H1 (cell line): ENCODE data around the gene ELMO3. TPM values are rescaled to one million over a fixed set of nuclear protein-coding genes. Genes with fewer than 3 reads are reported as not detected.

Experiments
- CTCF ChIA-PET: fragments of 300-600 bp; sonication (Branson Sonifier 250); formaldehyde crosslinking; loops from one replicate; lab custom pipeline; 2021; ENCODE audit not compliant: partially characterized antibody; lab: Charles Lee
- POLR2A ChIA-PET: fragments of 300-600 bp; sonication (Branson Sonifier 250); formaldehyde crosslinking; loops from one replicate; lab custom pipeline; 2021; ENCODE audit warnings: inconsistent platforms; ENCODE audit not compliant: partially characterized antibody; lab: Charles Lee
- DNase-seq, 2 experiments: peaks; one replicate each; pipeline versions ENCODE4 v3.0.0 to v3.0.0-alpha.2; 2010 to 2022; ENCODE audit warnings: low spot score in 2 of 2, low read depth in 1 of 2, mixed read lengths in 1 of 2
- FAIRE-seq: peaks from 2 replicates; lab custom pipeline; 2011; peaks lifted over from hg19 to GRCh38; lab: Jason Lieb, UNC
- H2AFZ ChIP-seq: 2 replicates; pipeline ENCODE4 v1.8.1; 2012; ENCODE audit warnings: low read length, inconsistent platforms
- H2AK5ac ChIP-seq: 2 replicates; pipeline ENCODE4 v1.6.1; 2013; ENCODE audit warnings: low read depth, low read length
- H2BK120ac ChIP-seq: replicated peaks from 2 replicates; pipeline ENCODE3; 2013; ENCODE audit warnings: low read depth, low read length, inconsistent platforms
- H2BK12ac ChIP-seq: 2 replicates; pipeline ENCODE4 v1.6.1; 2013; ENCODE audit warnings: low read depth, low read length
- H2BK15ac ChIP-seq: 2 replicates; pipeline ENCODE4 v1.6.1; 2013; ENCODE audit warnings: low read length
- H2BK20ac ChIP-seq: 2 replicates; pipeline ENCODE4 v1.6.1; 2013; ENCODE audit warnings: low read length
- H2BK5ac ChIP-seq: 2 replicates; pipeline ENCODE4 v1.6.1; 2013; ENCODE audit warnings: low read depth, low read length
- H3K14ac ChIP-seq: 2 replicates; pipeline ENCODE4 v1.6.1; 2013; ENCODE audit warnings: inconsistent platforms; ENCODE audit not compliant: insufficient read length
- H3K18ac ChIP-seq: 2 replicates; pipeline ENCODE4 v1.6.1; 2013; ENCODE audit warnings: low read length; ENCODE audit errors: extremely low read depth
- H3K23ac ChIP-seq: 2 replicates; pipeline ENCODE4 v1.6.1; 2013; ENCODE audit warnings: inconsistent platforms; ENCODE audit not compliant: insufficient read length
- H3K23me2 ChIP-seq: 2 replicates; pipeline ENCODE4 v1.6.1; 2013; ENCODE audit warnings: low read depth, low read length
- H3K27ac ChIP-seq: 2 replicates; pipeline ENCODE4 v1.6.1; 2011; ENCODE audit warnings: low read depth, low read length, inconsistent platforms
- H3K27me3 ChIP-seq, 4 experiments: replicated peaks in 1 of 4; 1 replicate in 1 of 4; 2 replicates in 3 of 4; pipeline versions ENCODE4 v1.6.1 to v1.8.1; 2011 to 2013; ENCODE audit warnings: low read length in 3 of 4, mild to moderate bottlenecking in 3 of 4, inconsistent platforms in 2 of 4, mixed read lengths in 2 of 4, moderate library complexity in 1 of 4; ENCODE audit not compliant: control insufficient read depth in 3 of 4, insufficient read depth in 3 of 4; ENCODE audit errors: extremely low read depth in 1 of 4
- H3K36me3 ChIP-seq, 4 experiments: 2 replicates each; pipeline versions ENCODE4 v1.6.1 to v1.8.1; 2011 to 2013; ENCODE audit warnings: mild to moderate bottlenecking in 4 of 4, low read length in 3 of 4, moderate library complexity in 2 of 4, control low read depth in 1 of 4, inconsistent platforms in 1 of 4; ENCODE audit not compliant: insufficient read depth in 4 of 4, control insufficient read depth in 2 of 4
- H3K4ac ChIP-seq: replicated peaks from 2 replicates; pipeline ENCODE3; 2013; ENCODE audit warnings: low read length, low read depth, mixed read lengths, inconsistent platforms; ENCODE audit not compliant: insufficient read length
- H3K4me1 ChIP-seq, 4 experiments: replicated peaks in 1 of 4; 1 replicate in 1 of 4; 2 replicates in 3 of 4; pipeline versions ENCODE4 v1.6.1 to v1.8.1; 2011 to 2013; ENCODE audit warnings: low read length in 3 of 4, inconsistent platforms in 2 of 4, mixed read lengths in 1 of 4; ENCODE audit not compliant: insufficient read depth in 4 of 4, control insufficient read depth in 3 of 4
- H3K4me2 ChIP-seq, 2 experiments: 2 replicates each; pipeline versions ENCODE4 v1.6.1 to v1.8.1; 2011 to 2013; ENCODE audit warnings: low read depth in 2 of 2, low read length in 2 of 2, control low read depth in 1 of 2, inconsistent platforms in 1 of 2, mild to moderate bottlenecking in 1 of 2; ENCODE audit not compliant: insufficient read depth in 1 of 2
- H3K4me3 ChIP-seq, 4 experiments: fragments of 200-600, 300-600 bp in 1 of 4; sonication (generic), shearing (Covaris generic), sonication (Bioruptor Twin) in 1 of 4; 2 replicates each; pipeline versions ENCODE4 v1.5.1 to v1.8.1; 2011 to 2016; ENCODE audit warnings: low read length in 4 of 4, low read depth in 3 of 4, control low read depth in 2 of 4, inconsistent platforms in 2 of 4, mild to moderate bottlenecking in 2 of 4, mixed read lengths in 1 of 4, moderate library complexity in 1 of 4; ENCODE audit not compliant: insufficient read depth in 2 of 4; ENCODE audit errors: extremely low read depth in 1 of 4
- H3K56ac ChIP-seq: replicated peaks from 2 replicates; pipeline ENCODE3; 2013; ENCODE audit warnings: low read depth, mild to moderate bottlenecking, mixed read lengths, low read length, inconsistent platforms; ENCODE audit not compliant: insufficient read length
- H3K79me1 ChIP-seq: 2 replicates; pipeline ENCODE4 v1.6.1; 2013; ENCODE audit warnings: low read depth, low read length, control low read depth
- H3K79me2 ChIP-seq, 2 experiments: 2 replicates each; pipeline versions ENCODE4 v1.6.1 to v1.8.1; 2012 to 2013; ENCODE audit warnings: low read length in 2 of 2, mild to moderate bottlenecking in 2 of 2, inconsistent platforms in 1 of 2; ENCODE audit not compliant: insufficient read depth in 2 of 2, control insufficient read depth in 1 of 2
- H3K9ac ChIP-seq, 4 experiments: replicated peaks in 1 of 4; 1 replicate in 1 of 4; 2 replicates in 3 of 4; pipeline versions ENCODE4 v1.6.1 to v1.8.1; 2011 to 2013; ENCODE audit warnings: low read depth in 3 of 4, low read length in 3 of 4, control low read depth in 2 of 4, mild to moderate bottlenecking in 2 of 4, moderate library complexity in 2 of 4, inconsistent platforms in 1 of 4; ENCODE audit errors: extremely low read depth in 1 of 4
- H3K9me3 ChIP-seq, 2 experiments: 2 replicates each; pipeline versions ENCODE4 v1.6.1 to v1.8.1; 2012 to 2013; ENCODE audit warnings: mild to moderate bottlenecking in 2 of 2, moderate library complexity in 2 of 2, control low read depth in 1 of 2, inconsistent platforms in 1 of 2, low read depth in 1 of 2, low read length in 1 of 2, mixed read lengths in 1 of 2; ENCODE audit not compliant: insufficient read depth in 2 of 2
- H4K20me1 ChIP-seq, 2 experiments: replicated peaks in 1 of 2; 2 replicates each; pipeline versions ENCODE3 to v1.8.1; 2011 to 2013; ENCODE audit warnings: inconsistent platforms in 2 of 2, low read length in 2 of 2, mild to moderate bottlenecking in 1 of 2; ENCODE audit not compliant: insufficient read depth in 2 of 2, control insufficient read depth in 1 of 2
- H4K5ac ChIP-seq: 2 replicates; pipeline ENCODE4 v1.6.1; 2013; ENCODE audit warnings: low read length, low read depth, mixed read lengths, inconsistent platforms; ENCODE audit not compliant: insufficient read length
- H4K8ac ChIP-seq: 2 replicates; pipeline ENCODE4 v1.8.0; 2013; ENCODE audit warnings: mild to moderate bottlenecking, moderate library complexity, low read length, inconsistent platforms; ENCODE audit not compliant: insufficient read depth; ENCODE audit errors: extremely low read depth
- H4K91ac ChIP-seq: replicated peaks from 2 replicates; pipeline ENCODE3; 2013; ENCODE audit warnings: low read length, mixed read lengths, inconsistent platforms; ENCODE audit not compliant: insufficient read length
- CBX5 ChIP-seq: fragments of 300-800, 300-1000 bp; sonication (generic); IDR thresholded peaks from 2 replicates; pipeline ENCODE4 v1.7.1; 2016; ENCODE audit warnings: antibody characterized with exemption, low read length, low read depth
- CTCF ChIP-seq, 3 experiments: IDR thresholded peaks; 1 replicate in 2 of 3; 2 replicates in 1 of 3; pipeline versions ENCODE4 v1.5.1 to v1.6.1; 2011; ENCODE audit warnings: low read length in 3 of 3, mild to moderate bottlenecking in 3 of 3, inconsistent platforms in 2 of 3, low read depth in 1 of 3, moderate library complexity in 1 of 3; ENCODE audit not compliant: insufficient read depth in 1 of 3; ENCODE audit errors: control extremely low read depth in 1 of 3
- MAFK ChIP-seq: IDR thresholded peaks from 2 replicates; pipeline ENCODE4 v1.6.1; 2012; ENCODE audit warnings: low read depth, mild to moderate bottlenecking, improper control_type of control experiment, low read length
- RFX5 ChIP-seq: IDR thresholded peaks from 2 replicates; pipeline ENCODE4 v1.6.1; 2011; ENCODE audit warnings: low read depth, low read length, improper control_type of control experiment, borderline replicate concordance
- SUZ12 ChIP-seq: fragments of 200-600 bp; sonication (generic); IDR thresholded peaks from 2 replicates; pipeline ENCODE4 v1.6.1; 2012; ENCODE audit warnings: mild to moderate bottlenecking, inconsistent platforms, low read length, moderate library complexity, mixed read lengths
- TAF7 ChIP-seq: optimal IDR thresholded peaks from 2 replicates; pipeline ENCODE3; 2011; ENCODE audit warnings: low read depth, mild to moderate bottlenecking, inconsistent platforms, low read length, moderate library complexity, borderline replicate concordance
- WGBS, 2 experiments: shearing (Covaris generic) in 1 of 2; methylation state at CpG; one replicate each; pipeline versions ENCODE4 v1.1.6 to v1.1.7; 2013 to 2015; ENCODE audit warnings: low lambda C conversion rate in 2 of 2, mixed read lengths in 2 of 2, inconsistent platforms in 1 of 2, low coverage in 1 of 2, missing lambda C conversion rate in 1 of 2; ENCODE audit not compliant: insufficient replicate concordance in 2 of 2, insufficient coverage in 1 of 2, insufficient read length in 1 of 2; ENCODE audit errors: extremely low coverage in 1 of 2, missing lambda C conversion rate in 1 of 2; 5-methylcytosine and 5-hydroxymethylcytosine counted together
- polyA plus RNA-seq, 7 experiments: library from polyadenylated mRNA; depleted of rRNA in 3 of 7; stranded (reverse) in 5 of 7; unstranded in 2 of 7; fragments of >200 nt in 5 of 7; fragments of 200-250 nt in 2 of 7; gene quantifications; 1 replicate in 5 of 7; 2 replicates in 1 of 7; 4 replicates in 1 of 7; pipeline versions ENCODE4 v1.2.1 to v1.2.3, GENCODE V29; 2011 to 2013; ENCODE audit warnings: missing spikeins in 2 of 7, mixed read lengths in 2 of 7
- total RNA-seq: library from RNA; stranded (reverse); fragmentation: NEBNext Ultra II Directional; extraction: Animal tissue kit (Norgen Biotek cat#: 25700); gene quantifications from 2 replicates; pipeline ENCODE4 v1.2.1, GENCODE V29; 2021

Gene ELMO3
- total and polyA plus RNA-seq, 2 of the 8 experiments (the other 6 are each of a cell fraction or from before 2014, with no cell fraction given) = 9.6 to 10.9 TPM

GRCh38 chr16:67156143-67156844 lies 42.6 kb upstream of the ELMO3 start:
- Histone ChIP-seq H4K8ac (no peak overlapping the region), H3K4me1 (peaks cover 0 to 12% (median 6%) of the 10 kb centered on the region in 4 experiments; a peak in 5 of 7 replicates), H3K27me3 (peaks cover 81 to 99% (median 97%) of the 10 kb centered on the region in 4 experiments), H3K4me2 (peak overlapping the region in 1 of 2 experiments; percentile 87; a peak in 1 of 4 replicates), H4K91ac (no peak overlapping the region), H3K9me3 (no peaks in the 10 kb centered on the region), H4K20me1 (peaks cover 10 to 13% of the 10 kb centered on the region in 2 experiments), H3K14ac (no peak overlapping the region), H3K9ac (no peak overlapping the region), H3K79me2 (no peaks in the 10 kb centered on the region), H2AFZ (no peak overlapping the region), H2AK5ac (no peak overlapping the region), H3K4ac (no peak overlapping the region), H3K27ac (no peak overlapping the region), H2BK20ac (no peak overlapping the region), H3K18ac (no peak overlapping the region), H3K56ac (no peak overlapping the region), H3K4me3 (no peak overlapping the region), H3K23ac (no peak overlapping the region), H2BK120ac (no peak overlapping the region), H3K79me1 (no peaks in the 10 kb centered on the region), H2BK15ac (no peak overlapping the region), H2BK12ac (no peak overlapping the region), H4K5ac (no peak overlapping the region), H3K36me3 (no peaks in the 10 kb centered on the region), H3K23me2 (peaks cover 14% of the 10 kb centered on the region; the same call in 1 of the 2 replicates), H2BK5ac (no peak overlapping the region)
- no peak for DNase-seq
- WGBS, 2 experiments = 53% methylated on average over 15 of the region's 15 CpGs; no CpG with 5 or more reads in 1 of the 2 experiments
- no peak for FAIRE-seq
- no peak for TF ChIP-seq SUZ12
- no peak for TF ChIP-seq TAF7
- no peak for TF ChIP-seq MAFK
- TF ChIP-seq CBX5 = no peak
- no peak for TF ChIP-seq RFX5
- TF ChIP-seq CTCF (IDR thresholded peaks at IDR 0.05; ENCODE audit: control extremely low read depth in 1 of 3, insufficient read depth in 1 of 3, low read depth in 1 of 3, low read length in 3 of 3) = peak in 1 of 3 experiments; percentile 26; a peak in 1 of 4 replicates
- CTCF ChIA-PET = interaction anchor here (0.7 to 14.1 kb wide), 22 partner anchors 13 to 203 kb away, joined by 3 to 291 read pairs (median 6); partner anchors contain the start of genes CES3, E2F4, FBXL8 and HSF4
- POLR2A ChIA-PET = interaction anchor here (1.9 kb wide), 1 partner anchor 7 kb away, joined by 7 read pairs; no protein-coding TSS in a partner anchor
